Measurements from ENCODE around the gene RABL3. TPM values are rescaled to one million over a fixed set of nuclear protein-coding genes. Genes with fewer than 3 reads are reported as not detected.

Gene RABL3
- total and polyA plus RNA-seq, 2 of the 13 experiments (the other 11 are each of a cell fraction or from before 2014, with no cell fraction given) = 4.8 to 31.9 TPM

GRCh38 chr3:120742198-120742848 lies at the start of gene RABL3, which contains the start of gene GTF2E1 (continued):
- TF ChIP-seq MAZ (IDR thresholded peaks at IDR 0.05; ENCODE audit: borderline replicate concordance, low read depth, low read length) (peak; percentile 54), MAZ (CRISPR knock-in tag; IDR thresholded peaks at IDR 0.05; ENCODE audit: low read depth) (peak; percentile 90), TFDP1 (CRISPR knock-in tag; IDR thresholded peaks at IDR 0.05; ENCODE audit: borderline replicate concordance) (peak; percentile 40), ZNF772 (CRISPR knock-in tag; IDR thresholded peaks at IDR 0.05) (0 out of 2 replicates have a peak, but pooled peaks have one; percentile 67)

- DNase-seq (ENCODE audit: low spot score) (no peak), ATAC-seq (no peak), FAIRE-seq (no peak)
- Histone ChIP-seq H2AFZ (ENCODE audit: low read length) (no peak overlapping the region), H3K27me3 (ENCODE audit: control insufficient read depth in 1 of 2, insufficient read depth in 2 of 2, low read length in 2 of 2) (no peaks in the 10 kb centered on the region), H3K79me2 (ENCODE audit: insufficient read depth, low read length) (no peaks in the 10 kb centered on the region), H3K4me3 (replicated peaks in 1 of 3; ENCODE audit: insufficient read depth in 1 of 3, low read depth in 2 of 3, low read length in 3 of 3) (no peak overlapping the region), H3K9me3 (ENCODE audit: low read length) (no peaks in the 10 kb centered on the region), H3K4me2 (ENCODE audit: low read depth, low read length) (no peak overlapping the region), H4K20me1 (ENCODE audit: insufficient read depth, low read length) (no peaks in the 10 kb centered on the region), H3K27ac (ENCODE audit: extremely low read length, insufficient read depth, low read length) (no peak overlapping the region), H3K36me3 (replicated peaks in 1 of 2; ENCODE audit: control insufficient read depth in 1 of 2, insufficient read depth in 2 of 2, low read length in 2 of 2) (no peaks in the 10 kb centered on the region), H3K9ac (ENCODE audit: insufficient read depth, low read depth, low read length) (no peak overlapping the region), H3K4me1 (ENCODE audit: insufficient read depth, low read length) (peaks cover 27% of the 10 kb centered on the region)
- 20% methylated on average over 1 of the region's 1 CpG for WGBS (ENCODE audit: low lambda C conversion rate)
- no TSS peak for BruUV-seq (replicated peaks)
- TF ChIP-seq FOSL1 (CRISPR knock-in tag; IDR thresholded peaks at IDR 0.05; ENCODE audit: borderline replicate concordance) (no peak), LCORL (IDR thresholded peaks at IDR 0.05) (no peak), LCORL (CRISPR knock-in tag; IDR thresholded peaks at IDR 0.05) (no peak), EEA1 (CRISPR knock-in tag; IDR thresholded peaks at IDR 0.05; ENCODE audit: borderline replicate concordance) (no peak), ZSCAN29 (CRISPR knock-in tag; conservative IDR thresholded peaks at IDR 0.05) (no peak), GTF2F1 (IDR thresholded peaks at IDR 0.05; ENCODE audit: low read length) (no peak), CBFB (CRISPR knock-in tag; IDR thresholded peaks at IDR 0.05) (no peak), DMAP1 (CRISPR knock-in tag; IDR thresholded peaks at IDR 0.05) (no peak), PCBP2 (optimal IDR thresholded peaks at IDR 0.05; ENCODE audit: low read depth, low read length, poor library complexity, severe bottlenecking) (no peak), BRF2 (CRISPR knock-in tag; IDR thresholded peaks at IDR 0.05) (no peak)
- CTCF ChIA-PET (ENCODE audit: low intra/inter-chr PET ratio, low total read pairs) = no interaction called here
- in situ Hi-C loops (cut with HindIII; ENCODE audit: extremely low pct_ligation_motif_present, low pct_unique_long_range_greater_than_20kb) = loop anchor here (5.0 kb wide), 1 partner anchor 170 kb away; no protein-coding TSS in a partner anchor
- POLR2A ChIA-PET = no interaction called here
- intact Hi-C loops (cut with micrococcal nuclease; ENCODE audit: unreplicated experiment) = no loop called here
These were observed 49.6 kb upstream of the RABL3 start for GRCh38 chr3:120791913-120792312.

Measured in HepG2 (cell line).